ENCODE data around the gene ZBTB40. TPM values are rescaled to one million over a fixed set of nuclear protein-coding genes. Genes with fewer than 3 reads are reported as not detected.

The ZBTB40 gene
- total RNA-seq, 1 donor from 2014 or later = 13.0 TPM

- no peak for DNase-seq (ENCODE audit: low spot score in 2 of 2)
- Histone ChIP-seq H3K36me3 (no peaks in the 10 kb centered on the region), H3K27me3 (no peaks in the 10 kb centered on the region), H3K4me1 (no peaks in the 10 kb centered on the region), H3K9me3 (no peaks in the 10 kb centered on the region), H3K4me3 (no peak overlapping the region), H3K27ac (no peak overlapping the region)
- intact Hi-C loops (cut with DNase I) = no loop called here
- no peak for TF ChIP-seq CTCF (IDR thresholded peaks at IDR 0.05)
Observed at GRCh38 chr1:22570140-22570909, 118.7 kb downstream of the ZBTB40 start.

GRCh38 chr1:22572818-22573217, 121.2 kb downstream of the ZBTB40 start:
- Histone ChIP-seq H3K27me3 (no peaks in the 10 kb centered on the region), H3K4me1 (no peaks in the 10 kb centered on the region), H3K4me3 (no peak overlapping the region), H3K27ac (no peak overlapping the region), H3K36me3 (no peaks in the 10 kb centered on the region), H3K9me3 (no peaks in the 10 kb centered on the region)
- intact Hi-C loops (cut with DNase I) = no loop called here
- TF ChIP-seq CTCF (IDR thresholded peaks at IDR 0.05) = no peak
- no peak for DNase-seq (ENCODE audit: low spot score in 2 of 2)

- Histone ChIP-seq H3K36me3 (no peaks in the 10 kb centered on the region), H3K27me3 (no peaks in the 10 kb centered on the region), H3K27ac (no peak overlapping the region), H3K4me3 (no peak overlapping the region), H3K4me1 (no peaks in the 10 kb centered on the region), H3K9me3 (no peaks in the 10 kb centered on the region)
- no peak for DNase-seq (ENCODE audit: low spot score in 2 of 2)
- intact Hi-C loops (cut with DNase I) = no loop called here
- no peak for TF ChIP-seq CTCF (IDR thresholded peaks at IDR 0.05)
Observed at GRCh38 chr1:22573237-22573636, 121.6 kb downstream of the ZBTB40 start.

GRCh38 chr1:22575532-22576149, 124.0 kb downstream of the ZBTB40 start:
- Histone ChIP-seq H3K36me3 (no peaks in the 10 kb centered on the region), H3K27me3 (no peaks in the 10 kb centered on the region), H3K4me3 (no peak overlapping the region), H3K4me1 (no peaks in the 10 kb centered on the region), H3K9me3 (no peaks in the 10 kb centered on the region), H3K27ac (no peak overlapping the region)
- TF ChIP-seq CTCF (IDR thresholded peaks at IDR 0.05) = no peak
- DNase-seq (ENCODE audit: low spot score in 2 of 2) = no peak
- intact Hi-C loops (cut with DNase I) = no loop called here

- intact Hi-C loops (cut with DNase I) = no loop called here
- Histone ChIP-seq H3K4me3 (no peak overlapping the region), H3K27ac (no peak overlapping the region), H3K9me3 (no peaks in the 10 kb centered on the region), H3K27me3 (no peaks in the 10 kb centered on the region), H3K36me3 (no peaks in the 10 kb centered on the region), H3K4me1 (no peaks in the 10 kb centered on the region)
- DNase-seq (ENCODE audit: low spot score in 2 of 2) = no peak
- TF ChIP-seq CTCF (IDR thresholded peaks at IDR 0.05) = no peak
Observed at GRCh38 chr1:22576150-22576544, 124.5 kb downstream of the ZBTB40 start.
